Breast epithelium (tissue), 3 donors: Measurements from ENCODE around the gene MRTO4.

Source experiments
- CTCF ChIP-seq, 3 donors: fragments of 450-650 bp; IDR thresholded peaks; one replicate each; pipeline ENCODE4 v1.5.1; 2016 to 2017; ENCODE audit warnings: antibody characterized with exemption in 3 of 3, mild to moderate bottlenecking in 3 of 3, moderate library complexity in 3 of 3
- POLR2A ChIP-seq: fragments of 450-650 bp; IDR thresholded peaks from one replicate; pipeline ENCODE4 v1.6.1; 2016; ENCODE audit warnings: antibody characterized with exemption, mild to moderate bottlenecking, moderate library complexity
- POLR2AphosphoS5 ChIP-seq, 3 donors: sonication (generic); formaldehyde crosslinking; IDR thresholded peaks; one replicate each; pipeline ENCODE4 v1.6.1; 2017; ENCODE audit warnings: antibody characterized with exemption in 3 of 3

- TF ChIP-seq POLR2AphosphoS5 (IDR thresholded peaks at IDR 0.05) (no peak), CTCF (IDR thresholded peaks at IDR 0.05) (no peak), POLR2A (no peak)
Observed at GRCh38 chr1:19205845-19206244, 45.8 kb upstream of the MRTO4 start.
